PC-9 (cell line): ENCODE data around the gene PRKCB.

Experiments used
- EZH2 ChIP-seq: fragments of 200-600 bp; sonication (generic); IDR thresholded peaks from 2 replicates; pipeline ENCODE4 v1.8.0; 2017; ENCODE audit warnings: antibody characterized with exemption, low read depth
- TF ChIP-seq, protein P1 (sequence below): fragments of 200-600 bp; sonication (generic); conservative IDR thresholded peaks from 2 replicates; pipeline ENCODE4 v1.6.1; 2017; ENCODE audit warnings: mixed run types, antibody characterized with exemption, mild to moderate bottlenecking, moderate library complexity

DNA sequence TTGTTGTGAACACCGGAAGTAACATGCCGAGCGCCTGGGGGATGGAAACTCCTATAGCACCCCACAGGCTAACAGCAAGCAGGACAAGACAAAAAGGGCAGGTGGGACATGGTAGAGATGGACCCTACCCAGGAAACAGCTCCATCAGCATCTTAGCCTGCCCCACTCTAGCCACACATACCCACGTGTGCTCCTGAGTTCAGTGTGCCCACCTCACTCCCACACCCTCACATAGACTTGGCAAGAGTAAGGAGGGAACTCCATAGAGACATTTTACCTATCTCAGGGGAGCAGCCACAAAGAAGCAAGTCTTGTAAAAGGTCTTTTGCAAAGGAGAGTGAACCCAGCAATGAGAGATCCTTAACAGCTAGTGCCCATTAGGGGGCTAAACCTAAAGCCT, 382.5 kb downstream of the PRKCB start:
- TF ChIP-seq, protein P1, sequence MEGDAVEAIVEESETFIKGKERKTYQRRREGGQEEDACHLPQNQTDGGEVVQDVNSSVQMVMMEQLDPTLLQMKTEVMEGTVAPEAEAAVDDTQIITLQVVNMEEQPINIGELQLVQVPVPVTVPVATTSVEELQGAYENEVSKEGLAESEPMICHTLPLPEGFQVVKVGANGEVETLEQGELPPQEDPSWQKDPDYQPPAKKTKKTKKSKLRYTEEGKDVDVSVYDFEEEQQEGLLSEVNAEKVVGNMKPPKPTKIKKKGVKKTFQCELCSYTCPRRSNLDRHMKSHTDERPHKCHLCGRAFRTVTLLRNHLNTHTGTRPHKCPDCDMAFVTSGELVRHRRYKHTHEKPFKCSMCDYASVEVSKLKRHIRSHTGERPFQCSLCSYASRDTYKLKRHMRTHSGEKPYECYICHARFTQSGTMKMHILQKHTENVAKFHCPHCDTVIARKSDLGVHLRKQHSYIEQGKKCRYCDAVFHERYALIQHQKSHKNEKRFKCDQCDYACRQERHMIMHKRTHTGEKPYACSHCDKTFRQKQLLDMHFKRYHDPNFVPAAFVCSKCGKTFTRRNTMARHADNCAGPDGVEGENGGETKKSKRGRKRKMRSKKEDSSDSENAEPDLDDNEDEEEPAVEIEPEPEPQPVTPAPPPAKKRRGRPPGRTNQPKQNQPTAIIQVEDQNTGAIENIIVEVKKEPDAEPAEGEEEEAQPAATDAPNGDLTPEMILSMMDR, result no peak
- no peak for TF ChIP-seq EZH2
